ENCODE results near the gene TRIM50. TPM values are rescaled to one million over a fixed set of nuclear protein-coding genes. Genes with fewer than 3 reads are reported as not detected.
"Not testable (repeated sequence)": the region's sequence is repeated elsewhere in the genome, so short reads cannot be mapped to it uniquely, and the experiment has no call there.

The TRIM50 gene
- total and polyA plus RNA-seq, 2 of the 4 experiments (the other 2 are of a cell fraction) = not detected

DNA sequence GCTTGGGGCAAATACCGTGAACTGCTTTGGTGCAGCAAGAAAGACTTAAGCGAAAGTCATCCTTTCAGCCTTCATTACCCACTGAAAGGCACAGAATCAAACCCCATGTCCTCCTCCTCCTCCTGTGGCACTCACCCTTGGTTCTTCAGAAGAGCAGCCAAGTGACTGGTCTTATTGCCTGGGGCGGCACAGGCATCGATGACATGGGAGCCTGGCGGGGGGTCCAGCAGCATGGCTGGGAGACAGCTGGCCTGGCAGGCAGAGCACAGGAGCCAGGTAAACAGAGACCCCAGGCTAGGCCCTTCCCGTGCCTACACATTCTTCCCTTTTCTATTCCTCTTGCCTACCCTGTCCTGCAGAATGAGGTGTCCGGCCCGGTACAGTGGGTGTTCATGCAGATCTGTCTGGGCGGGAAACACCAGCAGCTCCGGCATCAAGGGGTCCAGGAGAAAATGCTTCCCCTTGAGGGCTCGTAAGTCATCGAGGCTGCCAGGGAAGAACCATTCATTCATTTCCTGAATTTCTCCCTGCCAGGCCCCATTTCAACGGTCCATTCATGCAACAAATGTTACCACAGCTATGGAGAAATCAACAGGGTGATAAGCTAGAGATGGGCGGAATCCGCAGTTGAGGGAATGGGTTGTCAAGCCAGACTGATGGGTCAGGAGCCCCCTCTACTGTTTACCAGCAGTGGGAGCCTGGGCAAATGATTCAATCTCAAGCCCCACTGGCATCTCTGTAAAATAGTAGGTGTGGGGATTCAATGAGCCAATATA is 23.1 kb downstream of the TRIM50 start:
- H2BK120ac ChIP-seq (ENCODE audit: low read depth, low read length); intact Hi-C loops (cut with micrococcal nuclease); H3K9me3 ChIP-seq (ENCODE audit: control insufficient read depth, insufficient read depth, low read length); H3K4me3 ChIP-seq (ENCODE audit: insufficient read depth, low read depth, low read length); H2BK5ac ChIP-seq (ENCODE audit: low read depth, low read length, poor library complexity, severe bottlenecking); H3K23ac ChIP-seq (ENCODE audit: low read depth, low read length); H3K9ac ChIP-seq (ENCODE audit: low read depth, low read length); CTCF ChIA-PET; H4K20me1 ChIP-seq (ENCODE audit: insufficient read depth, low read length); H4K91ac ChIP-seq (ENCODE audit: insufficient read depth, low read depth, low read length); H2BK15ac ChIP-seq (ENCODE audit: low read depth, low read length); H3K14ac ChIP-seq (replicated peaks; ENCODE audit: low read depth, low read length); H3K9me1 ChIP-seq (ENCODE audit: insufficient read depth, low read length); BruUV-seq (replicated peaks); POLR2A ChIA-PET (ENCODE audit: unreplicated experiment); in situ Hi-C loops (cut with MboI; ENCODE audit: low sequenced_read_pairs); H3K4me2 ChIP-seq (ENCODE audit: low read depth, low read length); H2AK5ac ChIP-seq (ENCODE audit: low read depth, low read length); H4K5ac ChIP-seq (ENCODE audit: low read depth, low read length); dilution Hi-C loops (cut with HindIII; ENCODE audit: low sequenced_read_pairs, unreplicated experiment); H3K56ac ChIP-seq (ENCODE audit: extremely low read depth, insufficient read depth, low read length); H2AFZ ChIP-seq (replicated peaks; ENCODE audit: low read length, poor library complexity); H4K8ac ChIP-seq (ENCODE audit: low read depth in 2 of 2, low read length in 2 of 2); H3K27ac ChIP-seq (ENCODE audit: insufficient read depth, low read length); DNase-seq; ATAC-seq (ENCODE audit: low read depth); H2BK20ac ChIP-seq (ENCODE audit: low read depth, low read length); H3K27me3 ChIP-seq (ENCODE audit: control insufficient read depth, insufficient read depth, low read length); H3K18ac ChIP-seq (ENCODE audit: low read depth, low read length); H3K4ac ChIP-seq (ENCODE audit: low read depth, low read length); H2AK9ac ChIP-seq (replicated peaks; ENCODE audit: low read depth, low read length, poor library complexity); H3K4me1 ChIP-seq (ENCODE audit: control insufficient read depth, insufficient read depth, low read length): not testable (repeated sequence)
- WGBS, 2 experiments (ENCODE audit: extremely low coverage in 2 of 2, insufficient read length in 1 of 2) = no CpG with 5 or more reads among the region's 15 CpGs
- TF ChIP-seq CTCF (conservative IDR thresholded peaks at IDR 0.05; ENCODE audit: low read depth, low read length) = 0 out of 2 replicates have a peak, but pooled peaks have one; percentile 6
- Histone ChIP-seq H3K79me1 (ENCODE audit: low read depth in 1 of 2, low read length in 2 of 2) (peaks cover 13 to 32% of the 10 kb centered on the region in 2 experiments), H3K36me3 (ENCODE audit: control insufficient read depth, insufficient read depth, low read length) (peaks cover 26% of the 10 kb centered on the region)
